Measurements from ENCODE around the gene ALG1L2.
"Not testable (repeated sequence)": the region's sequence is repeated elsewhere in the genome, so short reads cannot be mapped to it uniquely, and the experiment has no call there.

Gene ALG1L2

GRCh38 chr3:130081351-130081881 lies at the start of gene ALG1L2:
Gene ALG1L2 (plus strand): TSS chr3:130081831. CDS start chr3:130082017, 186 bp downstream.
- POLR2A ChIA-PET: no interaction called here
- Histone ChIP-seq H3K27ac (ENCODE audit: extremely low read depth, low read depth, low read length) (no peak within 1 kb of the TSS), H3K9me3 (ENCODE audit: control insufficient read depth, insufficient read depth, low read depth, low read length) (no peaks in the 10 kb centered on the region), H3K4me3 (ENCODE audit: low read depth, low read length) (no peak within 1 kb of the TSS), H3K36me3 (ENCODE audit: control insufficient read depth in 2 of 2, insufficient read depth in 1 of 2, low read length in 2 of 2) (no peaks in the 10 kb centered on the region), H3K4me1 (ENCODE audit: control insufficient read depth, insufficient read depth, low read length) (no peaks in the 10 kb centered on the region)
- CTCF ChIA-PET: no interaction called here
- TF ChIP-seq ZNF37A (tag by site-specific recombination; IDR thresholded peaks at IDR 0.05): no peak
- TF ChIP-seq ZSCAN30 (tag by site-specific recombination; IDR thresholded peaks at IDR 0.05): no peak
- no peak for TF ChIP-seq ZNF837 (tag by site-specific recombination; IDR thresholded peaks at IDR 0.05)
- TF ChIP-seq KLF7 (tag by site-specific recombination; IDR thresholded peaks at IDR 0.05; ENCODE audit: borderline replicate concordance): no peak
- TF ChIP-seq ZSCAN4 (tag by site-specific recombination; IDR thresholded peaks at IDR 0.05): no peak
- no peak for TF ChIP-seq ZFP41 (tag by site-specific recombination; IDR thresholded peaks at IDR 0.05; ENCODE audit: borderline replicate concordance)
- no peak for TF ChIP-seq ZNF280C (tag by site-specific recombination; IDR thresholded peaks at IDR 0.05)
- TF ChIP-seq ZNF514 (tag by site-specific recombination; IDR thresholded peaks at IDR 0.05): no peak
- TF ChIP-seq YY1 (tag by site-specific recombination; IDR thresholded peaks at IDR 0.05): no peak
- no peak for TF ChIP-seq KLF16 (tag by site-specific recombination; IDR thresholded peaks at IDR 0.05)
- no peak for TF ChIP-seq ZNF610 (tag by site-specific recombination; IDR thresholded peaks at IDR 0.05; ENCODE audit: borderline replicate concordance)
- TF ChIP-seq ZBTB21 (tag by site-specific recombination; IDR thresholded peaks at IDR 0.05): no peak
- TF ChIP-seq ZNF513 (tag by site-specific recombination; IDR thresholded peaks at IDR 0.05): no peak
- TF ChIP-seq OSR2 (tag by site-specific recombination; IDR thresholded peaks at IDR 0.05): no peak
- no peak for TF ChIP-seq KLF9 (tag by site-specific recombination; IDR thresholded peaks at IDR 0.05; ENCODE audit: low read depth)
- TF ChIP-seq GLI4 (tag by site-specific recombination; IDR thresholded peaks at IDR 0.05): no peak
- no peak for TF ChIP-seq ZBTB6 (tag by site-specific recombination; IDR thresholded peaks at IDR 0.05)
- TF ChIP-seq ZNF274 (IDR thresholded peaks at IDR 0.05; ENCODE audit: low read length): no peak
- no peak for TF ChIP-seq ZNF274 (tag by site-specific recombination; IDR thresholded peaks at IDR 0.05; ENCODE audit: borderline replicate concordance)

- H3K4me1 ChIP-seq (ENCODE audit: control insufficient read depth, insufficient read depth, low read length); H3K4me3 ChIP-seq (ENCODE audit: low read depth, low read length); H3K36me3 ChIP-seq (ENCODE audit: control insufficient read depth in 2 of 2, insufficient read depth in 1 of 2, low read length in 2 of 2); POLR2A ChIA-PET; CTCF ChIA-PET; H3K27ac ChIP-seq (ENCODE audit: extremely low read depth, low read depth, low read length); H3K9me3 ChIP-seq (ENCODE audit: control insufficient read depth, insufficient read depth, low read depth, low read length): not testable (repeated sequence)
Observed at GRCh38 chr3:130037126-130037815, 44.4 kb upstream of the ALG1L2 start.

- H3K9me3 ChIP-seq (ENCODE audit: control insufficient read depth, insufficient read depth, low read depth, low read length); H3K4me3 ChIP-seq (ENCODE audit: low read depth, low read length); CTCF ChIA-PET; POLR2A ChIA-PET; H3K27ac ChIP-seq (ENCODE audit: extremely low read depth, low read depth, low read length); H3K36me3 ChIP-seq (ENCODE audit: control insufficient read depth in 2 of 2, insufficient read depth in 1 of 2, low read length in 2 of 2); H3K4me1 ChIP-seq (ENCODE audit: control insufficient read depth, insufficient read depth, low read length): not testable (repeated sequence)
Observed at GRCh38 chr3:130042736-130043135, 38.9 kb upstream of the ALG1L2 start.

- H3K36me3 ChIP-seq (ENCODE audit: control insufficient read depth in 2 of 2, insufficient read depth in 1 of 2, low read length in 2 of 2); CTCF ChIA-PET; H3K4me1 ChIP-seq (ENCODE audit: control insufficient read depth, insufficient read depth, low read length); POLR2A ChIA-PET; H3K9me3 ChIP-seq (ENCODE audit: control insufficient read depth, insufficient read depth, low read depth, low read length); H3K4me3 ChIP-seq (ENCODE audit: low read depth, low read length); H3K27ac ChIP-seq (ENCODE audit: extremely low read depth, low read depth, low read length): not testable (repeated sequence)
Observed at GRCh38 chr3:130043658-130044057, 38.0 kb upstream of the ALG1L2 start.
